OCI-LY7 (cell line): ENCODE results near the gene MACROD2.

Source experiments
- EZH2phosphoT487 ChIP-seq: fragments of 200-600 bp; sonication (generic); IDR thresholded peaks from 2 replicates; pipeline ENCODE4 v1.6.1; 2018; ENCODE audit warnings: low read depth, borderline replicate concordance, mild to moderate bottlenecking, mixed run types, antibody characterized with exemption, low read length, moderate library complexity, mixed read lengths
- TF ChIP-seq, protein P1 (sequence below): fragments of 200-600 bp; sonication (generic); conservative IDR thresholded peaks from 2 replicates; pipeline ENCODE4 v1.5.1; 2014; ENCODE audit warnings: mild to moderate bottlenecking, antibody characterized with exemption, low read length, moderate library complexity, mixed read lengths

DNA sequence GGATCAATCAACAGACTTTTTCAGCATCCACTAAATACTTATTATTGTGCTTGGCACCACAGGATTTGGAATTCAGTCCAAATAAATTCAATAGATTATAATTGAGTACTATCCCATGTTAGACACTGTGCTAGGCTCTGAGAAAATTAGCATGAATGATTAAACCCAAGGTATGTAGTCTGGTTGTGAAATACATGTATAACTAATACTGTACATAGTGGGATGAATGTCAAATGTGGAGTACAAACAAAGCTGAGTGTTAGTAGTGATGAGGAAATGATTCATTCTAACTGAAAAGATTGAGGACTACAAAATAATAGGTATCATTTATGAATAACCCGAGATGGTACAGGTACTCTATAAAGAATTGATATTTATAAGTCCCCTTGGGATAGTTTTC, 454.0 kb downstream of the MACROD2 start:
- TF ChIP-seq, protein P1, sequence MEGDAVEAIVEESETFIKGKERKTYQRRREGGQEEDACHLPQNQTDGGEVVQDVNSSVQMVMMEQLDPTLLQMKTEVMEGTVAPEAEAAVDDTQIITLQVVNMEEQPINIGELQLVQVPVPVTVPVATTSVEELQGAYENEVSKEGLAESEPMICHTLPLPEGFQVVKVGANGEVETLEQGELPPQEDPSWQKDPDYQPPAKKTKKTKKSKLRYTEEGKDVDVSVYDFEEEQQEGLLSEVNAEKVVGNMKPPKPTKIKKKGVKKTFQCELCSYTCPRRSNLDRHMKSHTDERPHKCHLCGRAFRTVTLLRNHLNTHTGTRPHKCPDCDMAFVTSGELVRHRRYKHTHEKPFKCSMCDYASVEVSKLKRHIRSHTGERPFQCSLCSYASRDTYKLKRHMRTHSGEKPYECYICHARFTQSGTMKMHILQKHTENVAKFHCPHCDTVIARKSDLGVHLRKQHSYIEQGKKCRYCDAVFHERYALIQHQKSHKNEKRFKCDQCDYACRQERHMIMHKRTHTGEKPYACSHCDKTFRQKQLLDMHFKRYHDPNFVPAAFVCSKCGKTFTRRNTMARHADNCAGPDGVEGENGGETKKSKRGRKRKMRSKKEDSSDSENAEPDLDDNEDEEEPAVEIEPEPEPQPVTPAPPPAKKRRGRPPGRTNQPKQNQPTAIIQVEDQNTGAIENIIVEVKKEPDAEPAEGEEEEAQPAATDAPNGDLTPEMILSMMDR = no peak
- TF ChIP-seq EZH2phosphoT487 = no peak
